Mesenchymal stem cell (in vitro differentiated cells and primary cell): ENCODE measurements around the gene SOD3.
A peak's percentile ranks its signal among the peaks of the same experiment; 100 is the strongest.

Source experiments
- DNase-seq: peaks from one replicate; pipeline ENCODE4 v3.0.0-alpha.2; 2013
- H2AFZ ChIP-seq: one replicate; pipeline ENCODE4 v1.6.1; 2013; ENCODE audit warnings: low read depth, mild to moderate bottlenecking, control low read depth, inconsistent platforms, low read length, moderate library complexity
- H2AK5ac ChIP-seq: 2 replicates; pipeline ENCODE4 v1.6.1; 2013; ENCODE audit warnings: low read length, moderate library complexity, mild to moderate bottlenecking, inconsistent platforms; ENCODE audit not compliant: severe bottlenecking
- H2BK120ac ChIP-seq: one replicate; pipeline ENCODE4 v1.6.1; 2013; ENCODE audit warnings: low read depth, mild to moderate bottlenecking, inconsistent platforms, low read length, moderate library complexity
- H2BK12ac ChIP-seq, 2 experiments: one replicate each; pipeline ENCODE4 v1.6.1; 2013; ENCODE audit warnings: inconsistent platforms in 2 of 2, low read length in 2 of 2, mild to moderate bottlenecking in 2 of 2, moderate library complexity in 2 of 2, control low read depth in 1 of 2
- H2BK15ac ChIP-seq: one replicate; pipeline ENCODE4 v1.6.1; 2013; ENCODE audit warnings: mild to moderate bottlenecking, low read depth, inconsistent platforms; ENCODE audit not compliant: poor library complexity, severe bottlenecking
- H2BK5ac ChIP-seq: 2 replicates; pipeline ENCODE4 v1.6.1; 2013; ENCODE audit warnings: low read depth, mild to moderate bottlenecking, low read length, control low read depth, inconsistent platforms; ENCODE audit not compliant: poor library complexity, severe bottlenecking
- H3K14ac ChIP-seq, 2 experiments: one replicate each; pipeline ENCODE4 v1.6.1; 2013; ENCODE audit warnings: inconsistent platforms in 2 of 2, low read length in 2 of 2, control low read depth in 1 of 2, mild to moderate bottlenecking in 1 of 2, moderate library complexity in 1 of 2
- H3K18ac ChIP-seq, 2 experiments: one replicate each; pipeline ENCODE4 v1.6.1; 2013; ENCODE audit warnings: inconsistent platforms in 2 of 2, low read length in 2 of 2, control low read depth in 1 of 2, low read depth in 1 of 2, mild to moderate bottlenecking in 1 of 2
- H3K23ac ChIP-seq, 2 experiments: one replicate each; pipeline ENCODE4 v1.6.1; 2013; ENCODE audit warnings: inconsistent platforms in 2 of 2, low read length in 2 of 2, mild to moderate bottlenecking in 2 of 2, moderate library complexity in 2 of 2, control low read depth in 1 of 2
- H3K27ac ChIP-seq: 2 replicates; pipeline ENCODE4 v1.5.1; 2013; ENCODE audit warnings: mild to moderate bottlenecking, moderate library complexity, low read length, control low read depth, inconsistent platforms; ENCODE audit not compliant: poor library complexity, severe bottlenecking
- H3K27me3 ChIP-seq, 2 experiments: 2 replicates each; pipeline versions ENCODE4 v1.6.1 to v1.7.0; 2013; ENCODE audit warnings: low read length in 2 of 2, mild to moderate bottlenecking in 2 of 2, moderate library complexity in 2 of 2, control low read depth in 1 of 2, inconsistent platforms in 1 of 2; ENCODE audit not compliant: control insufficient read depth in 1 of 2, insufficient read depth in 1 of 2
- H3K36me3 ChIP-seq, 2 experiments: 2 replicates each; pipeline versions ENCODE4 v1.6.1 to v1.7.0; 2013; ENCODE audit warnings: low read length in 2 of 2, control low read depth in 1 of 2, inconsistent platforms in 1 of 2, low read depth in 1 of 2, mild to moderate bottlenecking in 1 of 2; ENCODE audit not compliant: insufficient read depth in 2 of 2, control insufficient read depth in 1 of 2
- H3K4ac ChIP-seq, 2 experiments: one replicate each; pipeline ENCODE4 v1.6.1; 2013; ENCODE audit warnings: inconsistent platforms in 2 of 2, low read length in 2 of 2, mild to moderate bottlenecking in 2 of 2, moderate library complexity in 2 of 2, control low read depth in 1 of 2, low read depth in 1 of 2
- H3K4me1 ChIP-seq: 2 replicates; pipeline ENCODE4 v1.6.1; 2013; ENCODE audit warnings: low read depth, low read length, control low read depth; ENCODE audit not compliant: control insufficient read depth, insufficient read depth
- H3K4me2 ChIP-seq: 2 replicates; pipeline ENCODE4 v1.6.1; 2013; ENCODE audit warnings: low read length, mild to moderate bottlenecking, inconsistent platforms; ENCODE audit not compliant: poor library complexity, severe bottlenecking
- H3K4me3 ChIP-seq, 2 experiments: 2 replicates each; pipeline versions ENCODE4 v1.5.1 to v1.7.0; 2013; ENCODE audit warnings: low read length in 2 of 2, mild to moderate bottlenecking in 2 of 2, control low read depth in 1 of 2, low read depth in 1 of 2; ENCODE audit not compliant: insufficient read depth in 1 of 2
- H3K79me1 ChIP-seq: replicated peaks from 2 replicates; pipeline ENCODE4 v1.6.1; 2013; ENCODE audit warnings: mild to moderate bottlenecking, control low read depth, low read length, inconsistent platforms; ENCODE audit not compliant: poor library complexity, severe bottlenecking
- H3K9ac ChIP-seq: 2 replicates; pipeline ENCODE4 v1.7.0; 2013; ENCODE audit warnings: mild to moderate bottlenecking, low read length, moderate library complexity
- H3K9me3 ChIP-seq: 2 replicates; pipeline ENCODE4 v1.7.0; 2013; ENCODE audit warnings: mild to moderate bottlenecking, low read length; ENCODE audit not compliant: control insufficient read depth
- H4K8ac ChIP-seq: one replicate; pipeline ENCODE4 v1.6.1; 2013; ENCODE audit warnings: inconsistent platforms, mild to moderate bottlenecking, low read length, moderate library complexity
- H4K91ac ChIP-seq: one replicate; pipeline ENCODE4 v1.6.1; 2013; ENCODE audit warnings: mild to moderate bottlenecking, low read length, inconsistent platforms
- WGBS: methylation state at CpG from one replicate; pipeline ENCODE4 v1.1.7; 2013; ENCODE audit warnings: mixed read lengths; 5-methylcytosine and 5-hydroxymethylcytosine counted together

The SOD3 gene

DNA sequence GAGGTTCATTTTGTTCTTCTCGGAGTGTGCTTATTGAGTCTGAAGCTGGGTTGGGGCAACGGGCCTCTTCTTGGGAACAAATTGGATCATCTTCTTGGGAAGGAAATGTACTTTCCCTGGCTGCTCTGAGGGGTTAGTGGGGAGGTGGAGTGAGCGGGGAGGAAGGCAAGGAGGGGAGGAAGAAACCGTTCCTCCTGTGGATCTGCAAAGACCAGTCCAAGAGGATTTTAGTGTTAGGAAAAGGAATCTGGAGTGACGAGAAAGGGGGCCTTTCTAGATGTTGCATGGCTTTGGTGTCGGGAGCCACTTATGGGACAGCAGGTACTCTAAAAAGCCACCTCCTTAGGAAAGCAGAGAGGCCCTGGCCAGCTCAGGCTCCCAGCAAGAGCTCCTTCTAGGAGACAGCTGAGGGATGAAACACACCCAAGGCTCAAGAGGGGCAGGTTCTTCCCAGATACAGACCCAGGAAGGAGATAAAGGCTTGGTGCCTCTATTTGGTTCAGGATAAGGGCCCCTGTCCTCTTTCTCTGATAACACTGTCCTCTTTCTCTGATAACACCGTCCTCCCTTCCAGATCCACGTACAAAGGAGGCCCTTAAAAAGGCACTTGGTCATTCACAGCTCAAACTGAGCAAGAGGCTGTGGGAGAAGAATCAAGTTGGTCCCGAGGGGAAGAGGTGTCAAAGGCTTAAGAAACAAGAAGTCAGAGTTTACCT is 451 bp downstream of the SOD3 start:
- peaks cover 0 to 32% of the 10 kb centered on the region in 2 experiments for H3K27me3 ChIP-seq
- H3K36me3 ChIP-seq, result peaks cover 3 to 8% of the 10 kb centered on the region in 2 experiments
- H4K8ac ChIP-seq, result no peak overlapping the region
- H2BK120ac ChIP-seq, result no peak overlapping the region
- peaks cover 25% of the 10 kb centered on the region for H3K4me1 ChIP-seq
- H2BK5ac ChIP-seq, result no peak overlapping the region
- no peak overlapping the region for H2BK15ac ChIP-seq
- peak overlapping the region; percentile 3 for H2AFZ ChIP-seq
- no peaks in the 10 kb centered on the region for H3K79me1 ChIP-seq
- H3K9ac ChIP-seq, result peak overlapping the region; percentile 92
- H3K18ac ChIP-seq, result no peak overlapping the region
- no peaks in the 10 kb centered on the region for H3K9me3 ChIP-seq
- H3K14ac ChIP-seq, result no peak overlapping the region
- WGBS, result 35% methylated on average over 6 of the region's 9 CpGs
- peak overlapping the region; percentile 50 for H3K4me2 ChIP-seq
- no peak overlapping the region for H3K23ac ChIP-seq
- H3K27ac ChIP-seq, result no peak overlapping the region
- H2AK5ac ChIP-seq, result no peak overlapping the region
- H3K4ac ChIP-seq, result no peak overlapping the region
- DNase-seq, result no peak
- no peak overlapping the region for H2BK12ac ChIP-seq
- no peak overlapping the region for H4K91ac ChIP-seq
- peak overlapping the region in 1 of 2 experiments; percentile 88 for H3K4me3 ChIP-seq

DNA sequence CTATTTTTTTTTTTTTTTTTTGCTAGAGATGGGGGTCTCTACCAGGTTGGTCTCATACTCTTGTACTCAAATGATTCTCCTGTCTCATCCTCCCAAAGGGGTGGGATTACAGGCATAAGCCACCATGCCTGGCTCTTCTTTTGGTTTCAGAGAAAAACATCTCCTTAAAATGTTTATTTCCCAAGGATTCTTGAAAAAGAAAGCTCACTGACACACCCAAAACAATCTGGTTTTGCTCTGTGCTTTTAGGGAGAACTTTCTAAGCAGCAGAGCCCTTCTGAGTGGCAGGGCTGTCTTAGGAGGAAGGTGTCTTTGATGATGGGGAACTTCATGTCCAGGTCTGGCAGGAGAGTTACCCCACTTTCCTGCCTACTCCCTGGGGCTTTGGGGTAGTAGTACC is 1.2 kb downstream of the SOD3 start:
- Histone ChIP-seq H3K9me3 (no peaks in the 10 kb centered on the region), H3K27me3 (peaks cover 0 to 37% of the 10 kb centered on the region in 2 experiments), H3K27ac (no peak overlapping the region), H4K8ac (no peak overlapping the region), H3K14ac (no peak overlapping the region), H4K91ac (no peak overlapping the region), H3K4ac (no peak overlapping the region), H3K18ac (no peak overlapping the region), H2AK5ac (no peak overlapping the region), H2AFZ (no peak overlapping the region), H2BK15ac (no peak overlapping the region), H3K79me1 (no peaks in the 10 kb centered on the region), H3K4me1 (peaks cover 25% of the 10 kb centered on the region), H3K9ac (peak overlapping the region; percentile 92), H3K4me3 (peak overlapping the region in 1 of 2 experiments; percentile 88), H2BK5ac (no peak overlapping the region), H3K23ac (no peak overlapping the region), H3K4me2 (no peak overlapping the region), H3K36me3 (peaks cover 3 to 8% of the 10 kb centered on the region in 2 experiments), H2BK12ac (no peak overlapping the region), H2BK120ac (no peak overlapping the region)
- DNase-seq, result no peak

DNA sequence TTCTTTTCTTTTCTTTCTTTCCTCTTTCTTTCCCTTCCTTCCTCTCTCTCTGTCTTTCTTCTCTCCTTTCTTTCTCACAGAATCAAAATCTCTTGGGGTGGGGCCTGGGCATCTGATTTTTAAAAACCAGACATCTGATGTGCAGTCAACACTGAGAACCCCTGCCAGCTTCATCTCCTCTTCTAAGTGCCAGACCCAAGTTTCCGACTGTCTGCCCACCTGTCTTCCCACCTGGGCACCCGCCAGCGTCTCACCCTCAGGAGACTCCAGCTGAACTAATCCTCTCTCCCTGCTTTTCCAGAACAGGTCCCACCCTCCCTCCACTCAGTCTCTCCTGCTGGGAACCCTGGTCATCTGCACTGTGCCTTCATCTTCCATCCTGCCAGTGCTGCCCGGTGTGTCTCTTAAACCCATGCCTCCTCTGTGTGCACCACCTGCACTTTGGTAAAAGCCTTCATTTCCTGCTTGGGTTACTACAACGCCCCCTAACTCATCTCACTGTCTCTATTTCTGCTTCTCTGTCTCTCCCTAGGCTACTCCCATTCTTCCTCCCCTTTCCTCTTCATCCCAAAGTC is 2.8 kb downstream of the SOD3 start:
- no peak overlapping the region for H3K18ac ChIP-seq
- H3K27me3 ChIP-seq, result peaks cover 0 to 48% of the 10 kb centered on the region in 2 experiments
- H2BK120ac ChIP-seq, result no peak overlapping the region
- H2BK5ac ChIP-seq, result no peak overlapping the region
- H3K23ac ChIP-seq, result no peak overlapping the region
- DNase-seq, result no peak
- no peak overlapping the region for H3K27ac ChIP-seq
- peaks cover 3 to 8% of the 10 kb centered on the region in 2 experiments for H3K36me3 ChIP-seq
- H2BK15ac ChIP-seq, result no peak overlapping the region
- no peaks in the 10 kb centered on the region for H3K79me1 ChIP-seq
- H4K8ac ChIP-seq, result no peak overlapping the region
- no peak overlapping the region for H2AFZ ChIP-seq
- no peak overlapping the region for H2BK12ac ChIP-seq
- no peak overlapping the region for H3K4me3 ChIP-seq
- H2AK5ac ChIP-seq, result no peak overlapping the region
- no peak overlapping the region for H3K14ac ChIP-seq
- H3K9ac ChIP-seq, result no peak overlapping the region
- peaks cover 25% of the 10 kb centered on the region for H3K4me1 ChIP-seq
- WGBS, result 74% methylated on average over 5 of the region's 5 CpGs
- no peaks in the 10 kb centered on the region for H3K9me3 ChIP-seq
- H4K91ac ChIP-seq, result no peak overlapping the region
- no peak overlapping the region for H3K4ac ChIP-seq
- no peak overlapping the region for H3K4me2 ChIP-seq

GRCh38 chr4:24799196-24799543 is 3.8 kb downstream of the SOD3 start:
- no peak overlapping the region for H3K4me2 ChIP-seq
- peaks cover 0 to 48% of the 10 kb centered on the region in 2 experiments for H3K27me3 ChIP-seq
- H3K27ac ChIP-seq, result no peak overlapping the region
- 82% methylated on average over 11 of the region's 13 CpGs for WGBS
- no peak overlapping the region for H3K14ac ChIP-seq
- H3K79me1 ChIP-seq, result no peaks in the 10 kb centered on the region
- H2BK120ac ChIP-seq, result no peak overlapping the region
- no peak overlapping the region for H4K91ac ChIP-seq
- H3K9ac ChIP-seq, result no peak overlapping the region
- no peak overlapping the region for H2BK12ac ChIP-seq
- no peak overlapping the region for H4K8ac ChIP-seq
- no peak for DNase-seq
- peaks cover 3 to 8% of the 10 kb centered on the region in 2 experiments for H3K36me3 ChIP-seq
- H3K9me3 ChIP-seq, result no peaks in the 10 kb centered on the region
- H2AFZ ChIP-seq, result no peak overlapping the region
- no peak overlapping the region for H3K4me3 ChIP-seq
- H2BK5ac ChIP-seq, result no peak overlapping the region
- no peak overlapping the region for H2AK5ac ChIP-seq
- H3K4ac ChIP-seq, result no peak overlapping the region
- H2BK15ac ChIP-seq, result no peak overlapping the region
- H3K4me1 ChIP-seq, result peaks cover 25% of the 10 kb centered on the region
- no peak overlapping the region for H3K18ac ChIP-seq
- no peak overlapping the region for H3K23ac ChIP-seq
